NCI-H1092 (cell line): ENCODE data around the gene TIAM1.

Experiments
- DNase-seq: peaks from one replicate; lab custom pipeline; 2025; lab: John Stamatoyannopoulos, UW

The TIAM1 gene

DNA sequence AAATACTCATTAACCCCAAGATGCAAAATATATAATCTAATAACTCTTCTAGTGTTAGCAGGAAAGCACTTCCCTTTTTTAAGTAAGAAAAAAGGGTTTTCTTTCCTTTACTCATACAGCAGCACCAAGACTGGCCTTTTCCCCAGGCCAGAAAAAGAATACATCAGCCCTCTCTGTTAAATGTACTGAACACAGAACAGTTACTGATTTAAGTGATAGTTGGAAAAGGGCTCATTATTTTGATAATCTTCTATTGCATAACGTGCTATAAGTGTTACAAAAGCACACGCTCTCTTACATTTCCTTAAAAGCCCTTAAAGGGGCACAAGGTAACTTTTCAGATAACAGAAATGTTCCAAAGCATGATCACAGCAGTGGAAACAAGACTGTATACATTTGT, 142.9 kb downstream of the TIAM1 start:
- DNase-seq = no peak

- peak; percentile 51 for DNase-seq
These were observed 145.5 kb downstream of the TIAM1 start for GRCh38 chr21:31198575-31198974.

DNA sequence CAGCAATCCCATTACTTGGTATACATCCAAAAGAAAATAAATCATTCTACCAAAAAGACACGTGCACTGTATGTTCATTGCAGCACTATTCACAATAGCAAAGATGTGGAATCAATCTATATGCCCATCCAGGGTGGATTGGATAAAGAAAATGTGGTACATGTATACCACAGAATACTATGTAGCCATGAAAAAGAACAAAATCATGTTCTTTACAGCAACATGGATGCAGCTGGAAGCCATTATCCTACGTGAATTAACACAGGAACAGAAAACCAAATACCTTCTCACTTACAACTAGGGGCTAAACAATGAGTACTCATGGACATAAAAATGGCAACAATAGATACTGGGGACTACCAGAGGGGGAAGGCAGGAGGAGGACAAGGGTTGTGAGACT, 147.3 kb downstream of the TIAM1 start:
- DNase-seq = no peak

DNA sequence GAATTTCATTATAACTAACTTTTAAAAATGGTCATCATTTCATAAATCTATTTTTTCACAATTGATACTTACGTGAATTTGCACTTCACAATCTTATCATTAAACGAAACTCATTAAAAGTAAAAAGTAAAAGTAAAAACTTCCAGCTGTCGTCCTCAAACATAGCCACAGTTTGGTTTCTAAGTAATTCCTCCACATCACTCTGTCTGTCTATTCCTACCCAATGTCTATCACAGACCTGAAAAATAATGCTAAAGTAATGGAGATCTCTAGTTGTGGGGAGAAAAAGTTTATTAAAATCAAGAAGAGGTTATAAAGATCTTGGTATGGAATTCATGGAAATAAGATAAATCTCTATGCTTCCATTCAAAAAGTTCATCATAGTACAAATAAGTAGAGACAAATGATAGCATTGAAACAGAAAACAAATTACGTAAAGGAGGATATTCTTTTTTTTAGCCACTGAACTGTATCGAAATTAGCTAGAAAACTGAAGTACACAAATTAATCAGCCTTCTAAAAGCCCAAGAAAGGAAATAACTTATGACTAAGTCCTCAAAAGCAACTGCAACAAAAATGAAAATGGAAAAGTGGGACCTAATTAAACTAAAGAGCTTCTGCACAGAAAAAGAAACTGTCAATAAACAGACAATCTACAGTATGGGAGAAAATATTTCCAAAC, 148.6 kb downstream of the TIAM1 start:
- no peak for DNase-seq

DNA sequence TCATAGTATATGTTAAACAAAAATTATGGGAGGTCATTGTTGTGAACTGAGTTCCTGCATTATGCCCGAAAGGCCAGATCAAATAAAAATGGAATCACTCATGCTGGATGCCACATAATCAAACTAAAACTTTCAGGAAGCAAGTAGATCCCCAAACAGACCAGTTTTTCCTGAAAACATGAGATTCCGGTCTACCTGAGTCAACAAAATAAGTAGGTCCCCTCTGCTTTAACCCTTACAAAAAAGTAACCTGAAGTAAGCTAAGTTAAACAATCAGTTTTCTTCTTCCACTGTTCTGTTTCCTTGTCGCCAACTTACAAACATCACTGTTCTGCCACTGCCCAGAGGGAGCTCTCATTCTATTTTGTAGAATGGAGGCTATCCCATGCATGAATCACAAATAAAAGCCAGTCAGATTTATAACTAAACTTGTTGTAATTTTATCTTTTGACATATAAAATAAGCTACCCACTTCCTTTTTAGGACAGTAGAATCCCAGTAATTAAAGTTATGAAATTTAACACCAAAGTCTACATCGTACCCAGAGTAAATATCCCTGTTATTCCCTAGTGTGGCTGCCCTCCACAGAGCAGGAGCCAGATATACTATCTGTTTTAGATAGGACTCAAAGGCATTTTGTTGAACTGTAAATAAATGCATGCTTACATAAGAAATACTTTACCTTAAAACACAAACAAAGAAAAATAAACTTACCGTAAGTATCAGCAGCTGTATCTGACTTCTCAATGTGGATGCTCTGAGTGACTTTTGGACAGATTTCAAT, 149.4 kb downstream of the TIAM1 start:
- no peak for DNase-seq

DNA sequence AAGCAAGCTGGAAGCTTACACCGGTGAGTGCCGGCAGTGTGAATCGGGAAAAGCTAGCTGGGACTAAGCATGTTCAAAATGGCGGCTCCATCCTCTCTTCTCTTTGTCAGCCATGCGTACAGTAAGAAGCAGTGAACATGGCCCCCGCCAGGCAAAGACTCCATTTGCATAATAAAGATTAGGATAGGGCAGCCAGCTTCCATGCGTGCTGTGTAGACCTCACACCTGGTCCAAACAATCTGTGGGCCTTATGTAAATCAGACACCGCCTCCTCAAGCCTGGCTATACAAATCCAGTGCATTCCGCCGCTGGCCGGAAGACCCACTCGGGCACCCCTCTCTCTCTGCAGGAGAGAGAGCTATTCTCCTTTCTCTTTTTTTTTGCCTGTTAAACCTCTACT, 150.3 kb downstream of the TIAM1 start:
- DNase-seq = no peak

DNA sequence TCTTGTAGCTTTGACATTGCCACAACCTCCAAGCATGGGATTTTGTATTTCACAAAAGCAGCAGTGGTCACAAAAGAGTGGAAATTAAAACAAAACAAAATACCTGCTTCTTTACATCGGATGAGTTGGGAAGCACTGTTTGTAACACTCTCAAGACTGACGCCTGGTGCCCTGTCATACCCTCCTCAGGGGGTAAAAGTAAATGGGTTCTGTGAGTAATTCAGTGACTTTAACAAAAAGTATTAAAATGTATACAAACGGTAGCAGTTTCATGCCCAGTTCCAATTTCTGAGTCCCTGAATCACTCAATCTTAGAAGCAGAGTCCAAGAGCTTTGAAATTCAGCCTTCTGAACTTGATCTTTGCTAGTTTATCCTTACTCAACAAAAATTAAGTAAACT, 152.5 kb downstream of the TIAM1 start:
- DNase-seq = no peak

DNA sequence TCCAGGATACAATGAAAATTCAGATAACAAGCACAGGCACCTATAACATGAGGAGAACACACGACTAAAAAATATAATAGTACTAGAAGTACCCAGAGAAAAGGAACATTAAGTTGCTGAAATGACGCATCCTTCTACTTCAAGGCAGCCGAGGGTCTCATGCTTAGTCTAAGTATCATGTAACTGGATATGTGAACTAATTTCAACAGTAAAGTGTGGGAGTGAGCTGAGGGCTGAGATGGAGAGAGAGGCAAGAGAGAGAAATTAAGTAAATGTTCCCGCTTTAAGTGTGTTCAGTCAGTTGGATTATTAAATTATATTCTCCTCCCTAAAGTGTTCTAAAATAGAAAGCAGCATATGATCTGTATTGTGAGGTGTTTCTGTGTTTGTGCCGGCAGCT, 153.5 kb downstream of the TIAM1 start:
- no peak for DNase-seq

- DNase-seq = no peak
These were observed 156.6 kb downstream of the TIAM1 start for GRCh38 chr21:31187499-31187898.

- DNase-seq = no peak
These were observed 157.1 kb downstream of the TIAM1 start for GRCh38 chr21:31186916-31187315.

GRCh38 chr21:31185663-31186062, 158.4 kb downstream of the TIAM1 start:
- DNase-seq = no peak

- no peak for DNase-seq
These were observed 159.2 kb downstream of the TIAM1 start for GRCh38 chr21:31184876-31185275.

GRCh38 chr21:31184459-31184858, 159.6 kb downstream of the TIAM1 start:
- no peak for DNase-seq

- no peak for DNase-seq
These were observed 161.6 kb downstream of the TIAM1 start for GRCh38 chr21:31182231-31183140.

DNA sequence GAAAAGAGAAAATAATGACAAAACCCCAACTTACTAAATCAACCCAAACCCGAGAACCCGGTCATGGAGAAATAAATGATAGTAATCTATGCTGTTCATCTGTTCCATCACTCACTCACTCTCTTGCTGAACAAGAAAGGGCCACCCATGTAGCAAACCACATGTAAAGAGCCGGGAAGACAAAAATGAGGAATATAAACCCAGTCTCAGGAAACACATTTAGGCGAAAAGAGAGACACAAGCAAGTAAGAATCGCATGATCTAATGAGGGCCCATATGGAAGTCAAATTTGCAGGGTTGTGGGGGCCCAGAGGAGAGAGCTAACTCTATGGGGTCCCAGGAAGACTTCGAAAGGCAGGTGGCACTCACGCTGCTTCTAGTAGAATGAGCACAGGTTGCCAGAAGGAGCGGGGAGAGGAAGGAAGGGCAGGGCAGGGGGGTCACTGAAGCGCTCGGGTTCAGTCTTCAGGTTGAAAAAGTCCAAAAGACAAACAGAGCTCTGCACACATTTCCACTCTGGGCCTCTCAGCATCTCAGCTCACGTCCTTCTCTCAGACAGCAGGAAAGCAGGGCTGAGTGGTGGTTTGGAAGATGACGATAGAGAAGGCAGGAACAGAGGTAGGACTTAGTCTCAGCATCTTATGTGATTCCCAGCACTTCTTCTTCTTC, 162.8 kb downstream of the TIAM1 start:
- no peak for DNase-seq

DNA sequence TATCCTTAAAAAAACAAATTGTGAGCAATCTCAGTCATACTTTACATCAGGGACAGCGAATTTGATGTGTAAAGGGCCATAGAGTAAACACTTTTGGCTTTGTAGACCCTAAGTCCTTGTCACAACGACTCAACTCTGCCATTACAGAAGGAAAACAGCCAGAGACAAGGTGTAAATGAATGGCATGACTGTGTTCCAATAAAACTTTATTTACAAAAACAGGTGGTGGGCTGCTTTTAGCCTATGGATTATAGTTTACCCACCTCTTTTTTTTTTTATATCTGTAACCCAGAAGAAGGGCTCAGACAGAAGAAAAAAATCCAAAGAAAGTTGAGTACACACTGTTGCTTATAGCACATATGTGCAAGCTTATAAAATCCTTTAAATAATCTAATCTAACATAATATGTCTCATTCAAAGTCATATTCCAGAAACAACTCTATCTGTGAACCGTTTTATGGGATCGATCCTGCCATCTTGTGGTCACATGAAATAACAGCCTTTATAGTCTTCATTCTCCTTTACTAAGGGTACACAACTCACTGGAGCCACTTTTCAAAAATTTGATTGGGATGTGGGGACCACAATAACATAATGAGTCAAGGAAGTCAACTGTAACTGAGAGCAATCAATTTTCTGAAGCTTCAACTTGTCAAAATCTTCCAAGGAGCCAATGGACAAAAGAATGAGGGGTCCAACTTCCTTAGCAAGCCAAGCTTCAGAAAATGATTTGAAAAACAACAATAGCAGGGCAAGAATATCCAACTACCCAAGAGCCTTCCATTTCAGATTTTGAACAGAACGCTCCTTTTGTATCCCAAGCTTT, 163.6 kb downstream of the TIAM1 start:
- DNase-seq = peak; percentile 8

DNA sequence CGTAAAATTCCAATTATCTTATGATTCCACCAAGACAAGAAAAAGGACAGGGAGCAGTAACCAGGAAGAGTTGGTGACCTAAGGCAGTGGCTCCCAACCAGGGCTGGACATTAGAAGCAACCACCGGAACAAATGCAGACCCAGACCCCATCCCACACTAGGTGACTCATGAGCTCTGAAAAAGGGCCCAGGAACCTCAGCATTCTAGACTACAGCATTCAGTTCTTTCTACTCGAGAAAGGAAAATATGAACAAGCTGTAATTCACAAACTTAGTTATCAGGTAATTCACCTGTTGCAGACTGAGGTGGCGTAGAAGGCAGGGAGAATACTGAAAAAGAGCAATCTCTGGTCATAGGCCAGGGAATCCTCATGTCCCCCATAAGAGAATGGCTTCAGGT, 167.3 kb downstream of the TIAM1 start:
- DNase-seq = no peak

GRCh38 chr21:31176080-31176551, 167.9 kb downstream of the TIAM1 start:
- no peak for DNase-seq

- no peak for DNase-seq
These were observed 170.0 kb downstream of the TIAM1 start for GRCh38 chr21:31173881-31174555.

DNA sequence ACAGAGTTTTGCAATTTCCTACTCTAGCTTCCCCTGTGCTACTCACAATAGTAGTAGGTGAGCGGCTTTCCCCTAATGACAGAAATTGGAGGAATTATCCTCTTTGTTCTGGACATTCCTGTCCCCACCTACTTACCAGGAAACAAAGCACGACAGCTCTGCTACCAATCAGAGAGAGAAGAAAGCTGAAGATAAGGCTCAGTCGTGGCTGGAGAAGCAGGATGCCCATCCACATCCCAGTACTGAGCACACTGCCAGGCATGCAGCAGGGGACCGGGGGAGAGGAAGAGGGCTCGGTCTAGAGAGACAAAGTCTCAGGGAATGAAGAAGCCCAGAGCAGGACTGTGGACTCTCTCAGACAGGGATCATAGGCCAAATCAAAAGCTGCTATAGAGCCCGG, 171.7 kb downstream of the TIAM1 start:
- no peak for DNase-seq
